Caco-2 (cell line): Measurements from ENCODE around the gene UST. TPM values are rescaled to one million over a fixed set of nuclear protein-coding genes. Genes with fewer than 3 reads are reported as not detected.

ENCODE experiments used
- BruUV-seq: library from RNA; stranded (reverse); fragments of 400-500 nt; replicated peaks from 2 replicates; lab custom pipeline; 2021; lab: Mats Ljungman, UMichigan
- CTCF ChIA-PET: fragments of 300-600 bp; sonication (Branson Sonifier 250); formaldehyde crosslinking; loops from one replicate; lab custom pipeline; 2022; ENCODE audit warnings: antibody characterized with exemption; lab: Charles Lee
- POLR2A ChIA-PET: fragments of 300-600 bp; sonication (Branson Sonifier 250); formaldehyde crosslinking; loops from one replicate; lab custom pipeline; 2022; ENCODE audit warnings: antibody characterized with exemption; lab: Charles Lee
- DNase-seq, 2 experiments: peaks; one replicate each; pipeline versions ENCODE4 v3.0.0 to v3.0.0-alpha.2; 2020 to 2022
- H3K27me3 ChIP-seq: replicated peaks from 2 replicates; pipeline ENCODE4 v1.6.0; 2011; ENCODE audit warnings: low read length; ENCODE audit not compliant: control insufficient read depth, insufficient read depth
- H3K36me3 ChIP-seq: 2 replicates; pipeline ENCODE4 v1.5.1; 2011; ENCODE audit warnings: low read length; ENCODE audit not compliant: control insufficient read depth, insufficient read depth
- H3K4me1 ChIP-seq: fragments of 250-450 bp; sonication (Bioruptor Pico); 2 replicates; pipeline ENCODE4 v1.5.1; 2020; ENCODE audit warnings: mild to moderate bottlenecking
- H3K4me3 ChIP-seq: 2 replicates; pipeline ENCODE4 v1.5.1; 2011; ENCODE audit warnings: low read depth, mild to moderate bottlenecking, control low read depth, low read length
- H3K9me3 ChIP-seq: fragments of 250-450 bp; sonication (Bioruptor Pico); 2 replicates; pipeline ENCODE4 v1.5.1; 2020; ENCODE audit warnings: mild to moderate bottlenecking, moderate library complexity
- H3K27ac Mint-ChIP-seq: one replicate; pipeline ENCODE4 v1.8.0; 2022; ENCODE audit warnings: mixed read lengths; ENCODE audit not compliant: unreplicated experiment
- H3K27me3 Mint-ChIP-seq: one replicate; pipeline ENCODE4 v1.8.0; 2022; ENCODE audit warnings: mixed read lengths; ENCODE audit not compliant: insufficient read depth, unreplicated experiment
- H3K36me3 Mint-ChIP-seq: one replicate; pipeline ENCODE4 v1.8.0; 2022; ENCODE audit warnings: mild to moderate bottlenecking, mixed read lengths; ENCODE audit not compliant: insufficient read depth, unreplicated experiment
- H3K4me1 Mint-ChIP-seq: one replicate; pipeline ENCODE4 v1.8.0; 2022; ENCODE audit warnings: low read depth, mixed read lengths; ENCODE audit not compliant: unreplicated experiment
- H3K4me3 Mint-ChIP-seq: one replicate; pipeline ENCODE4 v1.8.0; 2022; ENCODE audit warnings: mild to moderate bottlenecking, moderate library complexity, mixed read lengths; ENCODE audit not compliant: unreplicated experiment
- H3K9me3 Mint-ChIP-seq: one replicate; pipeline ENCODE4 v1.8.0; 2022; ENCODE audit warnings: mixed read lengths; ENCODE audit not compliant: unreplicated experiment
- intact Hi-C: fragments of 100-400 bp; cut with micrococcal nuclease; formaldehyde crosslinking; loops from one replicate; pipeline ENCODE4 v1.10.0; 2022; ENCODE audit not compliant: unreplicated experiment
- total RNA-seq: library from RNA; stranded (reverse); gene quantifications from 2 replicates; pipeline ENCODE4 v1.2.3, GENCODE V29; 2022
- TF ChIP-seq, protein P1 (sequence below), 2 experiments: fragments of 200-600 bp in 1 of 2; IDR thresholded peaks; 1 replicate in 1 of 2; 2 replicates in 1 of 2; pipeline versions ENCODE4 v1.5.1 to v1.8.0; 2011 to 2022; ENCODE audit warnings: antibody characterized with exemption in 1 of 2, control low read depth in 1 of 2, inconsistent platforms in 1 of 2, low read depth in 1 of 2, low read length in 1 of 2, mild to moderate bottlenecking in 1 of 2, moderate library complexity in 1 of 2; ENCODE audit not compliant: insufficient read depth in 1 of 2, severe bottlenecking in 1 of 2, unreplicated experiment in 1 of 2

The UST gene
- total RNA-seq, 1 experiment from 2014 or later: not detected

DNA sequence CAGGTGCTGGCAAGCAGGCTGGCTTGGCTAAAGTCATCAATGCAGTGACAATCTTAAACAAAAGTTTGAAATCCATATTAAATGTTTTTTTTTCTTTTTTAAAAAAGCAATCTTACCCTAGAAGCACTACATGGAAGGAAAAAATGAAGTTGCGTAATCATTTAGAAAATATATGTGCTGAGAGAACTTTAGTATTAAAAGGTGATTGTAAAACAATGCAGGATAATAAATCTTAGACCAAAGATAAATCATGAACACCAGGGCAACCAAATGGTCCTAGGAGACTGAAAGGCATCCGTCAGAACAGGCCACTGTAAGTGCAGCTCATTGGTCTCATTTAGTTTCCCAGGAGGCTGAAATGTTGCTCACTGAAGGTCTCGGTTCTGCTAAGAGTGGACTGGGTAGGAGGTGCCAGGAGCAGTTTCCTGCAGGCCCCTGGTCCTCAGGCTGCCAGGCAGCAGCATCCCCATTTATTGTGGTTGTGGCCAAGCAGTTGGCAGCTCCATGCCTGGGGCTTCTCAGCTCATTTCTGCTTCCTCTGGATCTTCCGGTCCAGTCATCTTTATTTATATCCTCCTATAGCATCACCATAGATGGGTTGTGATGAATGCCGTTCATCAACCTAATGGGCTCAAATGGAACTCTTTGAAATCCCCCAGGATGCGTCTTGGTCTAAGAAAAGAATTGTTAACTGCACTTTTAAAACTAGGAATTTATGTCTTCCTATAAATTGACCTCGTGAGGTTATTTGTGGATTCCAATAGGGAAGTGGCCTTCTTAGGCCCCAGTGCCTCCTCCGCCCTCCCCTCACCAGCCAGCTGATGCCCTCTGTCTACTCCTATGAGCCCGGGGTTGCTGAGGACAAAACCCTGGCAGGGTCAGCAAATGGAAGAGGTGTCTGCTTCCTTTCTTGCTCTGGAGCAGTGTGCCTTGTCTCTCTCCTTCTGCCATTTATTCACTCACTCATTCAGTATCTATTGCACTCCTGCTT, 269.0 kb downstream of the UST start:
- no peaks in the 10 kb centered on the region for H3K36me3 Mint-ChIP-seq
- H3K36me3 ChIP-seq: no peaks in the 10 kb centered on the region
- no peak overlapping the region for H3K4me3 ChIP-seq
- CTCF ChIA-PET: no interaction called here
- H3K4me1 ChIP-seq: no peaks in the 10 kb centered on the region
- no peak overlapping the region for H3K4me3 Mint-ChIP-seq
- no TSS peak for BruUV-seq
- TF ChIP-seq, protein P1, sequence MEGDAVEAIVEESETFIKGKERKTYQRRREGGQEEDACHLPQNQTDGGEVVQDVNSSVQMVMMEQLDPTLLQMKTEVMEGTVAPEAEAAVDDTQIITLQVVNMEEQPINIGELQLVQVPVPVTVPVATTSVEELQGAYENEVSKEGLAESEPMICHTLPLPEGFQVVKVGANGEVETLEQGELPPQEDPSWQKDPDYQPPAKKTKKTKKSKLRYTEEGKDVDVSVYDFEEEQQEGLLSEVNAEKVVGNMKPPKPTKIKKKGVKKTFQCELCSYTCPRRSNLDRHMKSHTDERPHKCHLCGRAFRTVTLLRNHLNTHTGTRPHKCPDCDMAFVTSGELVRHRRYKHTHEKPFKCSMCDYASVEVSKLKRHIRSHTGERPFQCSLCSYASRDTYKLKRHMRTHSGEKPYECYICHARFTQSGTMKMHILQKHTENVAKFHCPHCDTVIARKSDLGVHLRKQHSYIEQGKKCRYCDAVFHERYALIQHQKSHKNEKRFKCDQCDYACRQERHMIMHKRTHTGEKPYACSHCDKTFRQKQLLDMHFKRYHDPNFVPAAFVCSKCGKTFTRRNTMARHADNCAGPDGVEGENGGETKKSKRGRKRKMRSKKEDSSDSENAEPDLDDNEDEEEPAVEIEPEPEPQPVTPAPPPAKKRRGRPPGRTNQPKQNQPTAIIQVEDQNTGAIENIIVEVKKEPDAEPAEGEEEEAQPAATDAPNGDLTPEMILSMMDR (IDR thresholded peaks at IDR 0.05; ENCODE audit: insufficient read depth in 1 of 2, low read depth in 1 of 2, low read length in 1 of 2, severe bottlenecking in 1 of 2, unreplicated experiment in 1 of 2): no peak
- H3K9me3 Mint-ChIP-seq: no peaks in the 10 kb centered on the region
- intact Hi-C loops: no loop called here
- no peaks in the 10 kb centered on the region for H3K4me1 Mint-ChIP-seq
- H3K27me3 Mint-ChIP-seq: peaks cover 18% of the 10 kb centered on the region
- DNase-seq: no peak
- POLR2A ChIA-PET: no interaction called here
- H3K27me3 ChIP-seq: no peaks in the 10 kb centered on the region
- no peaks in the 10 kb centered on the region for H3K9me3 ChIP-seq
- H3K27ac Mint-ChIP-seq: no peak overlapping the region

DNA sequence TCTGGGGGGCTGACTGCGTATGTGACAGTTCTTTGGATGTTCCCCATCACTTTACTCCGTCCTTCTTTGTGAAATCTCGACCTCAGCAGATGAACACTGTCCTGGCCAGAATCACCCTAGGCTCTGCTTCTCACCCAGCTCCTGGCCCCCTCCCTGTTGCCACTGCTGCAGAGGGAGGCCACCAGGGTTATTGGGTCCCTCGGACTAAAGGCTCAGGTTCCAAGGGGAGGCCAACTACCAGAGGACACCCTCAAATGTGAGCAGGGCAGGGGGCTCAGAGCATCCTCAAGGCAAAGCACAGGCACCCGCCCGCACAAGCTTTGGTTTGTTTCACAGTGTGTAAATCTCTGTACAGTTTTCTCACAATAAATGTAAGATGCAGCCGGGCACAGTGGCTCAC, 269.9 kb downstream of the UST start:
- H3K4me3 Mint-ChIP-seq: no peak overlapping the region
- no TSS peak for BruUV-seq

DNA sequence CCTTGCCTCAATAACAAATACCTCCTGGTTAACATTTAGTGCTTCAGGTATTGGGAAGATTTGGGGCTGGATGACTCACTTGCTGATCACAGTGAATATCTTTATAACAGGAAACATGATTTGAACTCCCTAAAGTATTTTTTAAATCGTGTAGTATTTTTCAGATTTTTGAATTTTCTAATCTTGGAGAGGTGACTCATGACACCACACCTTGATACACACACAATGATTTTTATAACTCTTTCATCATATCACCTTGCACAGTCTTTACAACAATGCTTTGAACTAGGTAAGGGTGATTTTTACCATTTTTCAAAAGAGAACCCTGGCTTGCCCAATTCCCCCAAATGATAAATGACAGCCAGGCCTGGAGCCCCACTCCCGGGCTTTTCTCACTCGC, 273.5 kb downstream of the UST start:
- no peaks in the 10 kb centered on the region for H3K27me3 ChIP-seq
- Mint-ChIP-seq H3K27ac (no peak overlapping the region), H3K36me3 (no peaks in the 10 kb centered on the region), H3K9me3 (no peaks in the 10 kb centered on the region), H3K4me3 (no peak overlapping the region), H3K27me3 (peaks cover 7% of the 10 kb centered on the region), H3K4me1 (no peaks in the 10 kb centered on the region)
- no peaks in the 10 kb centered on the region for H3K36me3 ChIP-seq
- intact Hi-C loops: no loop called here
- ChIA-PET CTCF (no interaction called here), POLR2A (no interaction called here)
- H3K9me3 ChIP-seq: no peaks in the 10 kb centered on the region
- no peaks in the 10 kb centered on the region for H3K4me1 ChIP-seq
- no TSS peak for BruUV-seq
- TF ChIP-seq, protein P1 (IDR thresholded peaks at IDR 0.05; ENCODE audit: insufficient read depth in 1 of 2, low read depth in 1 of 2, low read length in 1 of 2, severe bottlenecking in 1 of 2, unreplicated experiment in 1 of 2): no peak
- no peak for DNase-seq
- no peak overlapping the region for H3K4me3 ChIP-seq

More for the DNA sequence above, 269.9 kb downstream of the UST start:
- CTCF ChIA-PET: no interaction called here
- POLR2A ChIA-PET: no interaction called here
- TF ChIP-seq, protein P1 (IDR thresholded peaks at IDR 0.05; ENCODE audit: insufficient read depth in 1 of 2, low read depth in 1 of 2, low read length in 1 of 2, severe bottlenecking in 1 of 2, unreplicated experiment in 1 of 2): no peak
- DNase-seq: no peak
- H3K9me3 ChIP-seq: no peaks in the 10 kb centered on the region
- no peaks in the 10 kb centered on the region for H3K9me3 Mint-ChIP-seq
- no peaks in the 10 kb centered on the region for H3K4me1 ChIP-seq
- H3K27me3 Mint-ChIP-seq: peaks cover 15% of the 10 kb centered on the region
- intact Hi-C loops: no loop called here
- H3K27me3 ChIP-seq: no peaks in the 10 kb centered on the region
- no peaks in the 10 kb centered on the region for H3K36me3 Mint-ChIP-seq
- no peaks in the 10 kb centered on the region for H3K36me3 ChIP-seq
- no peak overlapping the region for H3K4me3 ChIP-seq
- no peak overlapping the region for H3K27ac Mint-ChIP-seq
- H3K4me1 Mint-ChIP-seq: no peaks in the 10 kb centered on the region
